Keratinocyte (primary cell): ENCODE data around the gene OR6B3. TPM values are rescaled to one million over a fixed set of nuclear protein-coding genes. Genes with fewer than 3 reads are reported as not detected.

Experiments
- DNase-seq: peaks from one replicate; pipeline ENCODE4 v3.0.0-alpha.2; 2011; ENCODE audit warnings: low read depth, missing footprints, low spot score
- FAIRE-seq: peaks from 2 replicates; lab custom pipeline; 2011; peaks lifted over from hg19 to GRCh38; lab: Jason Lieb, UNC
- H2AFZ ChIP-seq: 2 replicates; pipeline ENCODE4 v1.6.0; 2012; ENCODE audit warnings: low read length, control low read depth, inconsistent platforms; ENCODE audit not compliant: control insufficient read depth
- H3K27ac ChIP-seq: 2 replicates; pipeline ENCODE4 v1.5.1; 2011; ENCODE audit warnings: low read length; ENCODE audit not compliant: control insufficient read depth, insufficient read depth
- H3K27me3 ChIP-seq: 3 replicates; pipeline ENCODE4 v1.6.0; 2011; ENCODE audit warnings: low read length; ENCODE audit not compliant: control insufficient read depth, insufficient read depth; ENCODE audit errors: extremely low read depth
- H3K36me3 ChIP-seq, 2 experiments: 2 replicates in 1 of 2; 3 replicates in 1 of 2; pipeline ENCODE4 v1.5.1; 2011; ENCODE audit warnings: low read length in 2 of 2, mild to moderate bottlenecking in 1 of 2; ENCODE audit not compliant: control insufficient read depth in 2 of 2, insufficient read depth in 2 of 2; ENCODE audit errors: extremely low read depth in 1 of 2
- H3K4me1 ChIP-seq: 3 replicates; pipeline ENCODE4 v1.5.1; 2011; ENCODE audit warnings: low read length; ENCODE audit not compliant: control insufficient read depth, insufficient read depth; ENCODE audit errors: extremely low read depth
- H3K4me2 ChIP-seq: 3 replicates; pipeline ENCODE4 v1.6.0; 2011; ENCODE audit warnings: low read depth, low read length; ENCODE audit not compliant: control insufficient read depth, insufficient read depth; ENCODE audit errors: extremely low read depth
- H3K4me3 ChIP-seq, 3 experiments: fragments of 200-600 bp in 1 of 3; sonication (generic) in 1 of 3; 2 replicates in 2 of 3; 3 replicates in 1 of 3; pipeline ENCODE4 v1.5.1; 2011 to 2016; ENCODE audit warnings: low read length in 3 of 3, mild to moderate bottlenecking in 3 of 3, control low read depth in 2 of 3, inconsistent platforms in 1 of 3, low read depth in 1 of 3, mixed read lengths in 1 of 3, mixed run types in 1 of 3, moderate library complexity in 1 of 3; ENCODE audit not compliant: control insufficient read depth in 2 of 3, insufficient read depth in 2 of 3; ENCODE audit errors: extremely low read depth in 1 of 3
- H3K79me2 ChIP-seq: 2 replicates; pipeline ENCODE4 v1.6.0; 2012; ENCODE audit warnings: low read length; ENCODE audit not compliant: control insufficient read depth, insufficient read depth
- H3K9ac ChIP-seq: 3 replicates; pipeline ENCODE4 v1.6.0; 2011; ENCODE audit warnings: low read length; ENCODE audit not compliant: control insufficient read depth, insufficient read depth; ENCODE audit errors: extremely low read depth
- H3K9me1 ChIP-seq: 3 replicates; pipeline ENCODE4 v1.6.0; 2011; ENCODE audit warnings: low read length; ENCODE audit not compliant: control insufficient read depth, insufficient read depth; ENCODE audit errors: extremely low read depth
- H3K9me3 ChIP-seq: 2 replicates; pipeline ENCODE4 v1.5.1; 2012; ENCODE audit warnings: low read depth, low read length; ENCODE audit not compliant: control insufficient read depth
- H4K20me1 ChIP-seq: 3 replicates; pipeline ENCODE4 v1.6.0; 2011; ENCODE audit warnings: low read length; ENCODE audit not compliant: control insufficient read depth, insufficient read depth; ENCODE audit errors: extremely low read depth
- CTCF ChIP-seq, 3 experiments: IDR thresholded peaks in 1 of 3; conservative IDR thresholded peaks in 1 of 3; optimal IDR thresholded peaks in 1 of 3; 2 replicates in 2 of 3; 3 replicates in 1 of 3; pipeline versions ENCODE3 to v1.5.1; 2011; ENCODE audit warnings: low read length in 3 of 3, mild to moderate bottlenecking in 3 of 3, moderate library complexity in 2 of 3, control low read depth in 1 of 3, inconsistent platforms in 1 of 3; ENCODE audit not compliant: insufficient read depth in 2 of 3; ENCODE audit errors: extremely low read depth in 1 of 3
- EZH2 ChIP-seq: IDR thresholded peaks from one replicate; pipeline ENCODE4 v1.6.1; 2012; ENCODE audit warnings: inconsistent platforms, mild to moderate bottlenecking, low read length, moderate library complexity
- dilution Hi-C: fragments of 300-500 bp; cut with MboI; formaldehyde crosslinking; loops from one replicate; pipeline ENCODE4 v1.7.0; 2020; ENCODE audit warnings: low sequenced_read_pairs; ENCODE audit not compliant: extremely low pct_ligation_motif_present
- polyA plus RNA-seq, 5 experiments: library from polyadenylated mRNA; depleted of rRNA in 3 of 5; stranded (reverse) in 3 of 5; stranded (forward) in 1 of 5; unstranded in 1 of 5; fragments of >200 nt; gene quantifications; 1 replicate in 1 of 5; 2 replicates in 3 of 5; 3 replicates in 1 of 5; pipeline versions ENCODE4 v1.2.1 to v1.2.3, GENCODE V29; 2011 to 2012; ENCODE audit warnings: missing spikeins in 2 of 5, low read depth in 1 of 5, low replicate concordance in 1 of 5

OR6B3 gene
- polyA plus RNA-seq, 1 donor (not counting 4 experiments of a cell fraction or from before 2014, with no cell fraction given): not detected

DNA sequence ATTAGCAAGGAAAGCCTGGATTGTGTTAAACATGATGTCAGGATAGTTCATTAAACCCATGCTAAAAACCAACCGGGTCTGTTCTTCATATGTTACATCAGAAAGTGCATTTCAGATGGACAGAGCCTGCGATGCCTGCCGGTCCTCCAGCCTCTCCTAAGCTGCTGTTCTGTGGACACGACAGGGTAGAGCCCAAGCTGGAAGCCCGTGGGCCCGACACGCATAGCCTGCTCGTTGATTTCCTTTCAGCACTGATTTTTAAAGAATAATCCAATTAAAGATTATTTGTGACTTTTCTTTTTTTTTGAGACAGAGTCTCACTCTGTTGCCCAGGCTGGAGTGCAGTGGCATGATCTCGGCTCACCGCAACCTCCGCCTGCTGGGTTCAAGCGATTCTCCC, 797 bp downstream of the OR6B3 start:
- H3K79me2 ChIP-seq: no peaks in the 10 kb centered on the region
- dilution Hi-C loops: no loop called here
- no peak for FAIRE-seq

DNA sequence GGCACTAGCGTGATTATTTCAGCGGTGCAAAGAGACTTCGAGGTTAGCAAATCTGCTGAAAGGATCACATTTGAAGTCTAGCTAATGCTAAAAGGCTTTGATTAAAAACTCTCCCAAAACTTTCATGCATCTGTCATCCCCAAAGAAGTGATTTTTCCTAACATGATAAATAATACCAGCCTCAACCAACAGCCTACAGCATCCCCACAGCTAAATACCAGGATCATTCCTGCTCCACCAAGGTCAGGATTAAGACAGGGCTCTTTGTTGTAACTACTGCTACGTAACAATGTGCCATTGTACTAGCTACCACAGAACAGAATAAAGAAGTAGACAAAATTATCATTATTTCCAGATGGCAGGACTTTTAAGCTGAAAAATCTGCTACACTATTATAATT, 1.6 kb downstream of the OR6B3 start:
- no peak overlapping the region for H3K4me3 ChIP-seq
- H3K36me3 ChIP-seq: no peaks in the 10 kb centered on the region
- H4K20me1 ChIP-seq: no peaks in the 10 kb centered on the region
- FAIRE-seq (no peak), DNase-seq (no peak)
- H3K27ac ChIP-seq: no peak overlapping the region
- H3K9ac ChIP-seq: no peak overlapping the region
- no peaks in the 10 kb centered on the region for H3K9me3 ChIP-seq
- no peak overlapping the region for H2AFZ ChIP-seq
- H3K4me1 ChIP-seq: no peaks in the 10 kb centered on the region
- TF ChIP-seq EZH2 (no peak), CTCF (optimal IDR thresholded peaks at IDR 0.05 in 1 of 3, IDR thresholded peaks at IDR 0.05 in 1 of 3, conservative IDR thresholded peaks at IDR 0.05 in 1 of 3; ENCODE audit: extremely low read depth in 1 of 3, insufficient read depth in 2 of 3, low read length in 3 of 3) (no peak)
- no peaks in the 10 kb centered on the region for H3K9me1 ChIP-seq
- peaks cover 24% of the 10 kb centered on the region for H3K27me3 ChIP-seq
- H3K4me2 ChIP-seq: no peak overlapping the region
- no peaks in the 10 kb centered on the region for H3K79me2 ChIP-seq
- dilution Hi-C loops: no loop called here

More for the DNA sequence above, 797 bp downstream of the OR6B3 start:
- Histone ChIP-seq H3K4me3 (no peak overlapping the region), H3K9me3 (no peaks in the 10 kb centered on the region), H4K20me1 (no peaks in the 10 kb centered on the region), H3K9ac (no peak overlapping the region), H3K4me2 (no peak overlapping the region), H2AFZ (no peak overlapping the region), H3K9me1 (no peaks in the 10 kb centered on the region), H3K36me3 (no peaks in the 10 kb centered on the region), H3K27ac (no peak overlapping the region), H3K4me1 (no peaks in the 10 kb centered on the region), H3K27me3 (peaks cover 33% of the 10 kb centered on the region)
- DNase-seq: no peak
- TF ChIP-seq CTCF (optimal IDR thresholded peaks at IDR 0.05 in 1 of 3, IDR thresholded peaks at IDR 0.05 in 1 of 3, conservative IDR thresholded peaks at IDR 0.05 in 1 of 3; ENCODE audit: extremely low read depth in 1 of 3, insufficient read depth in 2 of 3, low read length in 3 of 3): no peak
- TF ChIP-seq EZH2: no peak
